Stimulated activated CD8-positive, alpha-beta memory T cell treated with anti-CD3 and anti-CD28 coated beads, Interleukin-4, amount 100 ng/mL, for 48 hours (primary cell): ENCODE data around the gene DPH5.

Source experiments
- DNase-seq: peaks from one replicate; pipeline ENCODE4 v3.0.0-alpha.2; 2020

DPH5 gene

GRCh38 chr1:101030881-101031280 lies 5.3 kb upstream of the DPH5 start:
- no peak for DNase-seq

GRCh38 chr1:101029184-101029583 lies 3.6 kb upstream of the DPH5 start:
- DNase-seq = no peak

- DNase-seq = no peak
These were observed 2.9 kb upstream of the DPH5 start for GRCh38 chr1:101028466-101028865.

- DNase-seq = no peak
These were observed 1.7 kb upstream of the DPH5 start for GRCh38 chr1:101027194-101027772.

DNA sequence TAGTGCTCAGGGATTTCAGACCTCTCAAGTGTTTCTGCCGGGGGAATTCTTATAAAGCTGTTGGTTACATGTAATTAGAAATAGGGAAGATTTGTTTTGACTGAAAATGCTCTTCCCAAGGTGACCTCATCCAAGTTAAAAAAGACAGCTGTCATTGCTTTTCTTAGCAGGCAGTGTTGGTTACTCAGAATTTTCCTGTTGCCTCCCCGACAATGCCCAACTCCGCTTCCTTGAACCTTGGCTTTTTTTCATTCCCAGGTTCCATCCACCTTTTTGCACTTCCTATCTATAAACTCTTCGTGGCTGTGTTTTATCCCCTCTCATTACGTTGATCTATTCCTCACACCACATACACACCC lies 825 bp upstream of the DPH5 start:
- no peak for DNase-seq

DNA sequence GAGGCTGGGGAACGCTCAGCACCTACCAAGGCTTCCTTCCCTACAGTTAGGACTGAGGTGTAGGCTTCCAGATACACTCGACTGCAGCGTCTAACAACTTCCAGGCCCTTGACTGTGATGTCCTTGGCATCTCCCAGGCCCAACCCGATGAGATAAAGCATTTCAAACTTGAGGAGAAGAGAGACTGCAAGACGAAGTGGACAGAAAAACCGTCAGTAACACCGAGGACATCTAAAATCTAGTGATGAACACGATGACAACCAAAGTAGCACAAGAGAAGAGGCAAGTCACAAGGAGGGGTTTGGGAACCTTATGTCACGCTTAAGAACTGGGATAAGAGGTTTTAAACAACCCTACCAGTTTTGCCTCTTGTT lies 314 bp downstream of the DPH5 start:
- DNase-seq = peak; percentile 33

DNA sequence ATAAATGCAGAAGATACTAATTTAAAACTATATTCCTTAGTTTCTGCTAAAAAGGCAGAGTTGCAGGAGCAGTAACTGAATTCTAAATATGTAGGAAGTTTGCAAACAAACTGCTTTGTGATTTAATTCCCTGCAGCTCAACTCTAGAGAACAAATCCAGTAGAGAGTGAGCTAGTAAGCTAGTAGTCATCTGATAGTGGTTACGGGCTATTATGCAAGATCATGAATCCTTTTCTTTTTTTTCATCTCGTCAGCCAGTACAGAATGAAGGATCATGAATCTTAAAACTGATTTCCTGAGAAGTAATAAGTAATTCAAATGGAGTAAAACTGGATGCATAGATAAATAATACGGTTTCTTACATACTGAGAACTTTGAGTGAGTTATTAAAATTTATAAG lies 3.3 kb downstream of the DPH5 start:
- DNase-seq = no peak

DNA sequence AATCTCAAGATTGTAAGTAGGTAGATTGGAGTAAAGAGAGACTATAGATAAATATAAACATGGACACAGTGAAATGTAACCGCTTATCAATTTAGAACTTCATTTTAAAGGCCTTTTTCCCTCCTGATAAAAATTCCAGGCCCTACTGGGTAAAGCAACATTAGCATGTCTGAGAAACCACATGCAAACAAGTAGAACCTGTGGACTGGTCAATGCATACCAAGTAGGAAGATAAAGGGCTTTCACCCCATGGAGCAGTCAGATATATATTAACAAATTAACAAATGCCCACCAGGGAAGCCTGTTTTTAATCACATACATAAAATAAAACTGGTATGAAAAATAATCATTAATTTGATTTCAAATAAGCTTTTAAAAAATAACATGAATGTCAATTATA lies 8.1 kb downstream of the DPH5 start:
- no peak for DNase-seq

- no peak for DNase-seq
These were observed 11.8 kb downstream of the DPH5 start for GRCh38 chr1:101013776-101014175.

GRCh38 chr1:101008229-101008834 lies 17.3 kb downstream of the DPH5 start:
- no peak for DNase-seq

DNA sequence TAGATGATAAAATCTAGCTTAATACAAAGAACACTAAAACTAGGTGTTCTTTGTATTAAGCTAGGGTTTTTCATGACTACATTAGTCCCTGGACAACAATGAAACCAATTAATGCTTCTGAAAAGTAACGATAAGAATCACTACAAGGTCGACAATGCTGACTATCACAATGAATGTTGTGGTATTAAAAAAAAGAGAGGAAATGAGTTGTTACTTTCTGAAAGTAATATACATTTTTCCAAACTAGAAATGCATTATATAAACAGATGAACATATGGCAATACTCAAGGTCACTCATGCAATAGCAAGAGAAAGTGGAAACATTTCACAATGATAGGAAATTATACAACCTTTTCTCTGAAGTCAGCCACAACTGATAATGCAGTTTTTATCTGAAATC lies 19.0 kb downstream of the DPH5 start:
- DNase-seq = no peak

- DNase-seq = no peak
These were observed 19.7 kb downstream of the DPH5 start for GRCh38 chr1:101005871-101006270.

GRCh38 chr1:101005183-101005582 lies 20.4 kb downstream of the DPH5 start:
- no peak for DNase-seq

DNA sequence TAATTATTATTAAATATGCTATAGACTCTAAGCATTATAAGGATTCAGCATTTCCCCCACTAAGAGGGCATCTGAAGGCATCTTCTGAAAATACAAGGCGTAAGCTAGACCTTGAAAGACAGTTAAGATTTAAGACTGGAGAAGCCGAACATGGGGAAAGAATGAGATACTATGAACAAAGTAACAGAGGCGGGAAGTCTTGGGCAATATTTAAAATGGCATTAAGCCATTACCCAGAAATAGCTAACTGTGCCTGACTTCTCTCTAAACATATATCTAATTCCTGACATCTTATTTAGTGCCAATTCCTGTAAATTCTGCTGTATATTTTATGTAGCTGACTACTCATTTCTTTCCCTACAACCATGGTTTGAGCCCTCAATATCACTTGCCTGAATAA lies 20.9 kb downstream of the DPH5 start:
- DNase-seq = no peak

DNA sequence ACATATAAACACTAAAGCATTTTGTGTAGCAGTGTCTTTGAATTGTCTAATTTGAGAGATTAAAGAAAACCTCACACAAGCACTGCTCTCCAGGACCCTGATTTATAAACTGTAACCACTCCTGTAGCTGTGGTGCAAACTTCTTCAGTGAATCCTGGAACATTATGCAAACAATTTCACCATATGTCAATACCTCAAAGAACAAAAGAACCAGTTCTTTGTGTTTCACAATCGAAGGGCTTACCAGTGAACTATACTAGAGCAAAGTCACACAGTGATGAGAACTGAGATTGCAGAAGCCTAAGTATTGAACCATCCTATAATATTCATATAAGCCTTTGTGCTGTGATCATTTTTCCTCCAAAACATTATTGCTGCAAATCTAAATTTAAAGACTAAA lies 21.5 kb downstream of the DPH5 start:
- no peak for DNase-seq

DNA sequence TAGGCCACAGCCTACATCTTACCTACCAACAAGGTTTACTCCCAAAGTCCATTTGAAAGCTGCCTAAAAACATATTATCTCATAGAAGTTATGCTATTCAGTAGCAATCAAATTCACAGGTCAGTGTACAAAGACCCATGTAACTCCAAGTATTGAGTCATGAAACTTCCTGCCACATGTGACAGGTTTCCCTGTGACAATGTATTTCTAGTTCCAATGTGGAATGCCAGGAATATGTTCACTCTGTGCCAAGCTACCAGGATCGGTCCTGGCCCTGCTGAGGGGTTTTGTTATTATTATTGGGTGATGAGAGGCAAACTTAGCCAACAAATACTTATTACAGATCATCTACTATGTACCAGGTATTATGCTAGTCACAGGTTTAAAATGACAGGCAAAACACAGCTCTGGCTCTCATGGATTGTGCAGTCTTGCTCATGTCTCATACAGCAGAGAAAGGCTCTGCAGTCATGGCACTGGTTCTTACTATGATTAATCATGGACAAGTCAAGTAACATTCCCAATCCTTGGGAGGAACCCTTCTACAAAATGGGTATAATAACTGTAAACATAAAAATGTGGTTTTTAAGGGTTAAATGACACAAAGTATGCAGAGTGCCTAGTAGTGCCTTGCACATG lies 22.5 kb downstream of the DPH5 start:
- DNase-seq = no peak

- no peak for DNase-seq
These were observed 23.0 kb downstream of the DPH5 start for GRCh38 chr1:101002551-101002950.

GRCh38 chr1:101000131-101000873 lies 25.3 kb downstream of the DPH5 start:
- no peak for DNase-seq

- no peak for DNase-seq
These were observed 27.2 kb downstream of the DPH5 start for GRCh38 chr1:100998426-100998825.

- DNase-seq = no peak
These were observed 30.2 kb downstream of the DPH5 start for GRCh38 chr1:100995198-100995988.

GRCh38 chr1:100989306-100990077 lies 36.1 kb downstream of the DPH5 start:
- no peak for DNase-seq

GRCh38 chr1:100988121-100988520 lies 37.5 kb downstream of the DPH5 start:
- no peak for DNase-seq

DNA sequence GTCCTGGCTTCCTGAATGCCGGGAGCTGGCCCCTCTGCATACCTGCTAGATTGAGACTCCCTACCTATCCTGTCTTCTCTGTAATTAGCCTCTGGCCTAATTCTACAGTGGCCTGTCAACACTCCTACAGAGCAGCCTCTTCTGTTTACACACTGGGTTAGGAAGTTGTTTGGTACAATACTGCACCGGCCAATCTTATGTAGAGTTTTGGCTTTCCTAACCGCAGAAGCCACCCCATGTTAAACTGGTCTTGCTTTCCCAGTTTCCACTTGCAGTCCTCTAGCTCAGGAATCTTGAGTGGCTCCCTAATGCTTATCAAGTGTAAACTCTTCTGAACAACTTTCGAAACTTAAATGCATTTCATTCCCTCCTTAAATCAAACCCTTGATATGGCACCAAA lies 42.8 kb downstream of the DPH5 start:
- DNase-seq = no peak
